Fibroblast of peridontal ligament (primary cell): ENCODE results near the gene MTHFD1L.

Source experiments
- DNase-seq: peaks from one replicate; pipeline ENCODE4 v3.0.0-alpha.2; 2010; ENCODE audit errors: extremely low read depth

Gene MTHFD1L

GRCh38 chr6:150898399-150899170 lies 33.1 kb downstream of the MTHFD1L start:
- no peak for DNase-seq

- no peak for DNase-seq
Measured at GRCh38 chr6:150899231-150899630, 33.7 kb downstream of the MTHFD1L start.

GRCh38 chr6:150900049-150900448 lies 34.5 kb downstream of the MTHFD1L start:
- no peak for DNase-seq

GRCh38 chr6:150902142-150902776 lies 36.8 kb downstream of the MTHFD1L start:
- DNase-seq = peak; percentile 52

- no peak for DNase-seq
Measured at GRCh38 chr6:150905769-150906168, 40.3 kb downstream of the MTHFD1L start.

- DNase-seq = no peak
Measured at GRCh38 chr6:150906641-150907326, 41.3 kb downstream of the MTHFD1L start.

- DNase-seq = no peak
Measured at GRCh38 chr6:150907383-150907782, 41.9 kb downstream of the MTHFD1L start.

GRCh38 chr6:150908901-150909300 lies 43.4 kb downstream of the MTHFD1L start:
- DNase-seq = peak; percentile 34

- DNase-seq = no peak
Measured at GRCh38 chr6:150910561-150910960, 45.1 kb downstream of the MTHFD1L start.

- DNase-seq = no peak
Measured at GRCh38 chr6:150914372-150914771, 48.9 kb downstream of the MTHFD1L start.

GRCh38 chr6:150915131-150915879 lies 49.8 kb downstream of the MTHFD1L start:
- peak; percentile 69 for DNase-seq

GRCh38 chr6:150915880-150916265 lies 50.4 kb downstream of the MTHFD1L start:
- DNase-seq = peak; percentile 76

- no peak for DNase-seq
Measured at GRCh38 chr6:150919938-150920337, 54.4 kb downstream of the MTHFD1L start.

GRCh38 chr6:150922137-150922536 lies 56.6 kb downstream of the MTHFD1L start:
- no peak for DNase-seq

GRCh38 chr6:150924808-150925589 lies 59.5 kb downstream of the MTHFD1L start:
- no peak for DNase-seq

- no peak for DNase-seq
Measured at GRCh38 chr6:150925590-150925928, 60.1 kb downstream of the MTHFD1L start.

- no peak for DNase-seq
Measured at GRCh38 chr6:150925976-150926375, 60.5 kb downstream of the MTHFD1L start.

- DNase-seq = no peak
Measured at GRCh38 chr6:150928882-150929281, 63.4 kb downstream of the MTHFD1L start.

- peak; percentile 26 for DNase-seq
Measured at GRCh38 chr6:150929416-150929815, 63.9 kb downstream of the MTHFD1L start.

GRCh38 chr6:150930841-150931240 lies 65.3 kb downstream of the MTHFD1L start:
- peak; percentile 95 for DNase-seq

- DNase-seq = no peak
Measured at GRCh38 chr6:150931405-150931804, 65.9 kb downstream of the MTHFD1L start.
